Activated T-cell treated with anti-CD3 and anti-CD28 coated beads, Interleukin-2, amount 50 U/mL, for 1 hour (primary cell): Measurements from ENCODE around the gene KCNA2.
A peak's percentile ranks its signal among the peaks of the same experiment; 100 is the strongest.

Experiments used
- DNase-seq: peaks from one replicate; pipeline ENCODE4 v3.0.0-alpha.2; 2020

Gene KCNA2

DNA sequence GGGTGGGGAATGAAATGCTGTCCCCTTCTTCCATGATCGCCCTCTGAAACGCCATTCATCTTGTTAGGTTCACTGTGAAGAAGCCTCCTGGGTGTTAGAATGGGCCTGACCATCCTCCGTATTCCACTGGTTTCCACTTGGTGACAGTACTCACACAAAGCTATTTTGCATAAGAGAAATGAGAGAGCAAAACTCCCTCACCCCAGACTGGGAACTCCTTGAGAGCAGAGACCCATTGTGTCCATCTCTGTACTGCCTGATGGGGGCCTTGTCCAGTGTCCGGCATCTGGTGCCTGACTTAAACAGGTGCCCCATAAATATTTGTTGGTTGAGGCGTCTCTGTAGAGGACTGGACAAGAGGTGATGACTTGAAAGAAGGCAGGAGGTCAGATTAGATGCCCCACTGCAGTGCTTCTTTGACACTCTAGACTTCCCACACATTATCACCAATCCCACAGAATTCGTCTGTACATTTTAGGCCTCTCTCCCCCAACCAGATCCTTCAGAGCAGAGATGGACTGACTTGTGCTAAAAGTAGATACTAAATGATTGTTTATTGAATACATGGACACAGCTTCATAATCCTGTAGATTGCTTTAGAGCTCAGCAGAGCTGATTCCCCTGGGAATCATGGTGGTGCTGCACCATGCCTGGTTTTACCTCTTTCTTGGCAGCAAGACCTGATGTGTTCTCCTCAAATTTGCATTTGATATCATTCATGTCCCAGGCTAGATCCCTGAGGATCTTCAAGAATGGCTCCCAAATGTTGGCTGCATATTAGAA, 22.4 kb upstream of the KCNA2 start:
- no peak for DNase-seq

DNA sequence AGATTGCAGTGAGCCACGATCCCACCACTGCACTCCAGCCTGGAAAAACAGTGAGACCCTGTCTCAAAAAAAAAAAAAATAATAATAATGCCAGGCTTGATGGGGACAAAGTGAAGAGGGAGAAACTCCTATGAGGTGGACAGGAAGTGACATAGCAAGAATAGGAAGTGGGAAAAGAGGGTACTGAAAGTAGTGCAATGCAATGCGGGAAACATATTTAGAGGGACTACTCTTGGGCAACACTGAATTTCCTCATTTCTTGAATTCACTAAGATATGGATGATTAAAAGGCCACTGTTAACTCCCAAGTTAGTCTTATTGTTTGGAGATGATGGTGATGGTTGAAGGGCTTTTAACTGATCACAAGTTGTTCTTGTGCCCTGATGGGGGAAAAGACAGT, 21.6 kb upstream of the KCNA2 start:
- DNase-seq = no peak

DNA sequence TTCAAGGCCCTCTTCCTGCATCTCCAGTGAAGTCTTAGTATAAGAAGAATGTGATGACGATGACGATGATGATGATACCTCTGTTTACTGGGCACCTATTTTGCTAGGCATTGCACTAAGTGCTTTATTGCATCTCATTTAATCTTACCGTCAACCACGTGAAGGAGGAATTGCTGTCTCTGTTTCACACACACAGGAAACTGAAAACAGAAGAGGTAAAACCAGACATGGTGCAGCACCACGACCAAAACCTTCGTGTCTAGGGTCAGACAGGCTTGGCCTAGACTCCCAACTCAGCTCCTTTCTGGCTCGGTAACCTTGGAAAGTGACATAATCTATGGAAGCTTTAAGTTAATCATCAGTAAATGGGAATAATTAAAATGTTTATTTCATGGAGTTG, 20.7 kb upstream of the KCNA2 start:
- DNase-seq = no peak

DNA sequence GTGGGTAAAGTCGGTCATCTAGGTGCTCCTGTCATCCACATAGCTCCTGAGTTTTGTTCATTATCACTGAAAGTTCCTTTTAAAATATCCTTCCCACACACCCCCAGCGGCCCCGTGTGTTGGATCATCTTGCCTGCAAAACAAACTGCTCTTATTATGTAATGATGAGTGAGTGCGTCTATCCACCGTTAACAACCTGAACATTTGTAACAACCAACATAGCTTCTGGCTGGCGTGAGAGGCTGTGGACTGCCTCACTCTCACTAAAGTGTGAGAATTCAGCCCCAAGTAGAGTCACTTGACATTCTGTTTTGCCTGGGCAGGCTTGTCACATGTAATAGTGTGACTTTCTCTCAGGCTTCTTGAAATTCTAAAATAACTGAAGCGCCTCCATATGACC, 14.5 kb upstream of the KCNA2 start:
- DNase-seq = no peak

DNA sequence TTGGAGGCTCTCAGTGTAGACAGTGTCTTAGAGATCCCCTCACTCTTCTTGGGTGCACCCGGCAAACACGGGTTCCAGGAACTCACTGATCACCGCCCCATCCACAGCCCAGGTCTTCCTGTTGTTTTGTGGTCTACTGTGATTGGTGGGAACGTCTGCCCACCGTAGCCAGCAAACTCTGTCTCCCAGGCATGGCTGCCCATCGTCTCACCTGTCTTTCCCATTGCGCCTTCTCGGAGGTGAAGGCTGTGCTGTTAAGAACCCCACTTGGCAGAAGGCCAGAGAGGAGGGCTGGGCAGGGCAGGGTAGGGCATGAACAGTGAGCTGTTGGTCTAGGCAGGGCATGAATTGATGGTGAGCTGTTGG, 14.1 kb upstream of the KCNA2 start:
- DNase-seq = peak; percentile 41

DNA sequence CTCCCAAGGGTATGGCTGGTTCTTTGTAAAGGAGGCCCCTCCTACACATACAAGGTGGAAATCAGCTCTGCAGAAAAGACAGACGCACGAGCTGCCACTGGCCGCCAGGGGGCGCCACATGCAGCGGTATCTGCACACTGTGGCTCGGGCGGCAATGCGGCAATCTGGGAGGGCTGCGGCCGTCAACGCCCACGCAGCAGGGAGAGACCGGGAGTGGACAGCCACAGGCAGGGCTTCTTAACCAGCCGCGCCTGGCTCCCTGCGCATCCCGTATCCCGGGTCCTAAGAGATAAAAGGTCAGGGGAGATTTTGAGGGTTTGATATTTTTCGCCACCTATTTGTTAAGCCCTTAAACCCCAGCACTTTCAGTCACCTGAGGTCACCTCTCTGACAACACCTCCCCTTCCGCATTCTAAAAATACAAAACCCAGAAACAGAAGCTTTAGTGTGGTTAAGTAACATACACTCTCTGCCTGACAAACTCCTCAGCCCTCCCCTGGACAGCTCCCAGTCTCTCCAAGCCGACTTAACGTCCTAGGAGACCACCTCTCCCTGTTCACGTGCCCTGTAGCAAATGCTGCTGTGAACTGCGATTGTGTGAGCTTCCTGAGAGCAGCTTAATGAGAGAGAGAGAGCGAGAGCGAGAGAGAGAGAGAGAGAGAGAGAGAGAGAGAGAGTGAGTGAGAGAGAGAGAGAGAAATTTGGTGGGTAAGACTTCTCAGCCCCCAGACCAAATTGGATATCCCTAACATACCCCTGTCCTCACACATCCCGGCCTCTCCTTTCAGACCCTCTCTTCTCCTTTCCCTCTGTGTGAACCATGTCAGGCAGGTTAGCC, 13.5 kb upstream of the KCNA2 start:
- peak; percentile 91 for DNase-seq

DNA sequence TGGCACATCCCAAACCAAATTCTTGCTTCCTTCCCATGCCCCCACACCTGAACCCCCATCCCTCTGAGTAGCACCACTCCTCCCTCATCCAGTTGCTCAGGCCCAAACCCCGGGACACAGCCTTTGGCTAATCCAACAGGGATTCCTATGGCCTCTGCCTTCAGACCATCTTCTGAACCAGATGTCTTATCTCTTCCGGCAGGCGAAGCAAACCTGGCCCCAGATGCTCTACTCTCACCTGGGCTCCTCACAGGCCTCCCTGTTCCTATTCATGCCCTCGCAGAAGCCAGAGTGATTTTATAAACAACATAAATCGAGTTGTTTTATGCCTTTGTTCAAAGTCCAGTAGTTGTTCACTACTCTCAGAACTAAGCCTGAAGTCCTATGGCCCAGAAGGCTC, 12.5 kb upstream of the KCNA2 start:
- DNase-seq = no peak

DNA sequence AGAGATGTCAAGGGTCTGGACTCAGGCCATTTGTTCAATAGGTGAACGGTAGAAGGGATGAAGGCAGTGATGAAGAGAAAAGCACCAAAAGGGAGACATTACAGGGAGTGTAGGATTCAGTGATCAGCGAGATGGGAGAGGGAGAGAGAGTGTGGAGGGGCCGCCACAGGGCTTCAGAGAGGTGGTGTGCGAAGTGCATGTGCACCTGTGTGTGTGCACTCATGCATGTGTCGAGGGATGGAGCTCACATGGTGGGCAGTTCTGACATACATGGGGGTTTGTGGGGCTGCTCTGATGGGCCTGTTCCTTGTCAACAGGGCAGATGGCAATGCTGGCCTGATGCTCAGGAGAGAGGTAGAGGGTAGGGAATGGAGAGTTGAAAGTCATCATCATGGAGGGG, 11.4 kb upstream of the KCNA2 start:
- no peak for DNase-seq

DNA sequence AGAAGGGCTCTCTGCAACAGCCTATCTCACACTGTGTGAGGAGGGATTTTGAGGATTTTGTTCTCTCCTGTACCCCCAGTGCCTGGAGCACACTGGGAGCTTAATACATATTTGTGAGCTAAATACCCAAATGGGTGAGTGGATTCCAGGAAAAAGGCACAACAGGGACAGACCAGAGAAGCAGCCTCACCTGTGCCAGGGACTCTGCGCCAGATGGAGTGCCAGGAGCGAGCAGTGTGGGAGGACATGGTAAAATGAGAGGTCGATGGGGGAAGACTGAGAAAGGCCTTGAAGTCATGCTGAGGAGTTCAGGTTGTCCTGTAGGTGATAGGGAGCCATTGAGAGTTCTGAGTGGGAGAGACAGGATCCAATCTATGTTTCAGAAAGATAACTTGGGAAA, 11.0 kb upstream of the KCNA2 start:
- DNase-seq = no peak

DNA sequence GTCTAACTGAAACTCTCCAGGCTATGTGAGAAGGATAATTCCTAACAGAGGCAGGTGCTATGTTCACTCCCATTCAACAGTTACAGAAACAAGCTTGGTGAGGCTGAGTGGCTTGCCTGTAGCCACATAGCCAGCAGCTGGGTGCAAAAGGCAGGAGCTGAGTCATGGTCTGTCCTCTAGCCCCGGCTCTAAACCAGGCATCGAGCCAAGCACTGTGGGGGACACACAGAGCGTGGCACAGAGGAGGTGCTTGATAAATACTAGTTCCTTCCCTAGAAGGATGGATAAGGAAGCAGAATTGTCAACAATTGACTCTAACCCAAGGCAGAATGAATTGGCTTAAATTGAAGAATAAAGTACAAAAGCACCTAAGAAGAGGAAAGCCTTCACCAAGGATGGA, 10.4 kb upstream of the KCNA2 start:
- no peak for DNase-seq

DNA sequence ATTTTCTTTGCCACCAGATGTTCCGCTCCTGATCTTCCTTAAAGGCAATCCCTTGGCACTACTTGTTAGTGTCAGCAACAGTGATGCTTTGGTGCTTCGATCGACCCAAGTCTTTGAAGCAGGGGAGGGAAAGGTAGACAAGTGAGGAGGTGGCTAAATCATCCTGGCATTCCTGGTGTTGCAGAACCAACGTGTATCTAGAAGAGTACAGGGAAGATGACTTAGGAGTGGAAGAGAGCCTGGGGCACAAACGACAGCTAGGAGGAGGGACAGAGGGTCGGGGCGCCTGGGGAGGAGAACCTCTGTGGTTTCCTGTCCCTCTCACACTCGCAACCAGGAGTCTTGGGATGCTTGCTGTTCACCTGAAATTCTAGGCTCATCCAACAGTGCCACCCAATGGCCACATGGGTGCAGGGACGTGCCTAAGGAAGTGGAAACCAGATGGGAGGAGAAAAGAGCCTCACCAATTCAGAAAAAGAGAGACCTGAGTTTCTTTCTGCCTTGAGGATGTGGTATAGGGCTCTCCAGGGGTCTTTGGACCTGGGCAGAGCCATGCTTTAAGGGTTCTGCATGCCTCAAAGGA, 9.5 kb upstream of the KCNA2 start:
- peak; percentile 57 for DNase-seq

DNA sequence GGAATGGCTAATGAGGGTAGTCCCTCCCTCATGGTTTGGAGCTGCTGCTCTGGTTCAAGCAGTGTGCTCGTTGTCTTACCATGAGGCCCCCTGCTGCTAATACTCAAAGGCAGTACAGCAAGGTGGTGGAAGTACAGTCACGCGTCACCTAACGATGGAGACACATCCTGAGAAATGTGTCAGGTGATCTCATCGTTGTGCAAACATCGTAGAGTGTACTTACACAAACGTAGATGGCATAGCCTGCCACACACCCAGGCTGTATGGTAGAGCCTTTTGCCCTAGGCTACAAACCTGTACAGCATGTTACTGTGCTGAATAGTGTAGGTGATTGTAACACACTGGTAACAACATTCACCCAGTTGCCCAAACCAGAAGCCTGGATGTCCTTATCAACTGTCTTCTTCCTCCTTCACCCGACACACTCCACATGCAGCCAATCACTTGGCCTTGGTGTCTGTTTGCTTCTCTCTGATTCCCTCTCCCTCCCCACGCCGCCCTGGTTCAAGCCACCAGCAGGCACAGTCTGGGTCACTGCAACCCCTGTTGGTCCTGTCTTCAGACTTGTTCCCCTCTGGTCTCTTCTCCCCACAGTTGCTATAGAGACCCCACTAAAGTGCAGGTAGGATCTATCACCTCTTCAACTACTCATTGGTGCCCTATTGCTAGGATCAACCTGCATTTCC, 6.0 kb upstream of the KCNA2 start:
- DNase-seq = no peak

DNA sequence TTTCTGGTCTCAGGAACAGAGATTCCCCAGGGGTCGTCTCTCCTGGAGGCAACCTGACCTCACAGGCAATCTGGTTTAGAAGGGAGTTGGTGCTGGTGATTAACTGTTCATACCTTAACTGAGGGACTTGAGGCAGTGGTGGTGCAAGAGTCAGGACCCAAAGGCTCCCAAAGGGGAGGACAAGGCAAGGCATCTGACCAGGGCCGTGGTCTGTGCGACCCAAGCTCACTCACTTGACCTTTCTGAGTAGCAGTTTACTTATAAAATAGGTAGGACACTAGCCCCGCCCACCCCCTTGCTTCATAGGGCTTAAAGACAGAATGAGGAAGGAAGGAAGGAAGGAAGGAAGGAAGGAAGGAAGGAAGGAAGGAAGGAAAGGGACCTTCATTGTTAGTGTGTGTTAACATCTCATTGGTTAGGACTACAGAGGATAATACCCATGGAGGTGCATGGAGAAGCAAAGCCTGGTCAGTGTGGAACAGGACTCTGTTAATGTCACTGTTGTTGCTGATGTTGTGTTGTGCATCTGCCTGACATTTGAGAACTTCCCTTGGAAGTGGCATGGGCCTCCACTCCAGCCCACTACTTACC, 4.6 kb upstream of the KCNA2 start:
- DNase-seq = no peak

DNA sequence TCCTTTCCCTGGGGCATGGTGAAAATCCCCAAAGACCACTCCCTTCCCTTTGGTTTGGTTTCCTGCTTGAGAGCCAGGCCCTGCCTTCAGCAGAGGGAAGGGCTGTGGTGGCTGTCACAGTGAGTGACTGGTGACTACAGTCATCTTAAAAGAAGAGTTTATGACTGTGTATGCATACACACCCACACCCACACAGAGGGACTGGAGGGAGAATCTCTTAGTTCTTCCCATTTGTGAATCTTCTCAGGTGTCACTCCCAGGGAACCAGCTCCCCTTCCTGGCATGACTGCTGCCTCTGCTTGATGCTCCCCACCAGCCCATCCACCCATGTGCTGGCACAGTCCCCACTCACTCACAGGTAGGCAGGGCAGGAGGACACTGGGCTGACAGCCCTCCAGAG, 3.9 kb upstream of the KCNA2 start:
- no peak for DNase-seq

DNA sequence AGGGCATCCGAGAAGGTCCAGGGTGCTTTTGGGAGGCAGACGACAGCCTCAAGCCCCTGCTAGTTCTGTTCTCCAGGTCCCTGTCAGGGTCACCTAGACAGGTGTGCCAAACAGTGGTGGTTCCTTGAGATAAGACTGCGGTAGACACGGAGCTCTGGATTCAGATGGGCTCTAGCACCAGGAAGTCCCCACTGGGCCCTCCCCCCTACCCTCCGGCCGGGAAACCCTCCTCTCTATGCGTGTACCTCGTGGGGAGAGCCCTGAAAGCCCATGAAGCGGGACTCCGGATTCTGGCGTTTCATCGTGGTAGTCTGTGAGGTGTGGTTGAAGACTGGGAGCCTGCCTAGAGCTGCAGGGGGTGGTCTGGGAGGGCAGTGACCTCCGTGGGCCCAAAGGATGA, 2.1 kb upstream of the KCNA2 start:
- DNase-seq = no peak

DNA sequence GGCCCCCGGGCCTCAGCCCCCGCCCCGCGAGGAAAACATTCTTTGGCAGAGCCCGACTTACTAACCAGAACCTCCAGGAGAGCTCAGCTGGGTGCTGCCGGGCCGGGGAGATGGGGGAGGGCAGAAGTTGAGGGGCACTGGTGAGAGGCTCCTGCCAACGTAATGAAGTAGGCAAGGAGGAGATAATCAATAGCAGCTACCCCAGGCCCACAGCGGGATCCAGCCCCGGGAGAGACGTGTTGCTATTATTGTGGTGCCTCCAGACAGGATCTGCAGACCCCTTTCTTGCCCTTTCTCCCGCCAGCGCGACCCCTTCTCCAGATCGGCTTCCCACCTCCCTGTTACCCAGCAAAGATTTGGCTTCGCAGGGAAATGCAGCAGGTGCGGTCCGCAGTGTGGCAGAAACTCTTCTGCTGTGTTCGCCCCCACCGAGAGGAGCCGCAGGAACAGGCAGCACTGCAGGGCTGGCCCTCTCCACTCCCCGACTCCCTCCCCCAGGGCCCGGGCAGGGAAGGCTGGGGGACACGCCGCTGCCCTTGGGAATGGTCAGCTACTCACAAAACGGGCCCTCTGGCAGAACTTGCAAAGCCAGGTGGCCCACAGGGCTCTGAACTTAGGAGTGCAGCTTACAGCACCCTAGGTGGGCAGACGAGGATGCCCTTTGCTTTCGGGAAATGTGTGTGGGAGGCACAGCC, 1.5 kb upstream of the KCNA2 start:
- DNase-seq = no peak

DNA sequence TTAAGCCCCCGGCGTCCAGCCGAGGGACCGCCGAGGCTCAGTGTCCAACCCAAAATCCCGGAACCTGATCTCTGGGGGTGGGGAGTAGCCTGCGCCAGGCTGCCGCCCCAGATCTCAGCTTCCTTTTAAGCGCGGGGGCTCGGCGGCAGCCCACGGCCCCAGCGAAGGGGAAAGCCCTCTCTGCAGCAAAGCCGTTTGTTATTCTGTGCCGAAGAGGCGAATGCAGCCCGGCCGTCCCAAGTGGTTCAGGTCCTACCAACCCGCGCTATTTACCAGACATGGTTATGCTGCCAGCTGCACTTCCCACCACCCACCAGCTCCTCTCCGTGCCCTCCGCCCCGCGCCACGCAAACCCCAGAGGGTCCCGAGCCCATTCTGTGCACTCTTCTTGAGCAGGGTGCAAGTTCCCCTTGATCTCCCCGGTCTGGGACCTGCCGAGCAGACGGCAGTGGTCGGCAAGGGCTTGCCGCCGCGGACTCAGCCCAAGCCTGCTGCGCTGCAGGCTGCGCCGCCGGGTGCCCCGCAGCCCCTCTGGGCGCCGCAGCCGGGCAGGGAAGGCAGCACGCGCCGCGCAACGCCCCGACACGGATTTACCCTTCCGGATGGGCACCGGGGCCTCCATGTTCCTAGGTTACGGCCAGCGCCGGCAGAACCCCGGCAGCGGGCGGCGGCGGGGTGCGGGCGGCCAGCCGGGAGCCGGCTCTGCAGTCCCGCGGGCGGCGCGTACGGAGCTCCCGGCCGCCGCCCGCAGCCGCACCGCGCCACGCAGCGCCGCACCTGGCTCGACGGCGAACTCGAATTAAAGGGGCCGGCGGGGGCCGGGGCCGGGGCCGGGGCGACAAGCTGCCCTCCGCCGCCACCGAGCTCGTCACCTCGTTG, 738 bp upstream of the KCNA2 start:
- peak; percentile 42 for DNase-seq

DNA sequence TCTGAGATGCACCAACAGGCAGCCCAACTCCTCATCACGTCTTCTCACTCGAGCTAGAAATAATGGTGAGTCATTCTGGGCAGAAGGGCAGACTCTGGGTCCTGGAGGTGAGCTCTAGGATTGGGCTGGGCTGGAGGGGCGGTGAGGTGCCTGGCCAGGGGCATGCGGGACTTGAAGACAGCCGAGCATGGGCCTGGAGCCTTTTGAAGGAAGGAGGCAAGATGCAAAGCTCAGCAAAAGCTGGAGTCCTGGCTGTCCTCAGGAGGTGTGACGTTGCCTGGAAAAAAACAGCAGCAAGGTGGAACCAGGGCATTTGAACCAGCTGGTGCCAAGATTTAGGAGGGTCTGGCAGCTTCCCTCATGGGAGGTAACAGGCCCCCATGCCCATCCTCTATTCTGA, 712 bp downstream of the KCNA2 start:
- DNase-seq = no peak

DNA sequence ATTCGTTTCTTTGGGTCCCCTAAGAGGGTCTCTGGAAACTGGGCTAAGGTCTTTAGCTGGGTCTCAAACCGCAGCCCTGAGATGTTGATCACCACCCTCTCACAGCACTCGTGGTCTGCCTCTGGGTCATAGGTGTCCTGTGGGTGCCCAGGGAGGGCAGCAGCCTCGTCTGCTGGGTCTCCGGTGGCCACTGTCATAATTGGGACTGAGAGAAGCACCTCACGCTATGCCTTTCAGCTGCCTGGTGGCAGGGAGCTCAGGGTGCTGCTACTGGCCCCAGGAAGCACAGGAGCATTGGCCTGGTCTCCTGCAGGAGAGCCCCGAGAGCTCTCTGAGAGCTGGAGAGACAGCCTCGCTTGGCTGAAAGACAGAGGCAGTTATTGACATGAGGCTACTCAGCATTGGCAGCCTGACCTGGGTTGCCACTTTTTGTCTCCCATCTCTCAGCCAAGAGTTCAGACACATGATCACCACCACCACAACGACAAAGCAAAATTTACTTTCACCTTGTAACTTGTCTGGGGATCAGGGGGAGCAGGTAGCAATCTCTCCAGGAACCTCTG, 1.5 kb downstream of the KCNA2 start:
- no peak for DNase-seq

DNA sequence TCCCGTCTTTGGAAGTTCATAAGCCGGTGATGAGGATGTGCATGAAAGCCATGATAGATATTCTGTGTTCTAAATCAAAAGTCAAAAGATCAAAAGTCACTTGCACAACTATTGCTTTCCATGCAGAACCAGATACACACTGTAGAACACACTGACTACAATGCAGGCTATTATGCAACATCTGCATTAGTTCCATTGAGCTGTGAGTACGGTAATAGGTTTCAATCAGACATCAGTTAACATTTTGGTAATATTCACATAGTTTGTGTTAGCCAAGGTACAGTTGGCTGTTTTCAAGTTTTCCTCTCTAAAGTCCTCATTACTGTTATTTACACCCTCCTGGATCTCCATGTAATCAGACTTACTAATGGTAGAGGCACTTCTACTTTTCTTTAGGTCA, 3.1 kb downstream of the KCNA2 start:
- DNase-seq = no peak

DNA sequence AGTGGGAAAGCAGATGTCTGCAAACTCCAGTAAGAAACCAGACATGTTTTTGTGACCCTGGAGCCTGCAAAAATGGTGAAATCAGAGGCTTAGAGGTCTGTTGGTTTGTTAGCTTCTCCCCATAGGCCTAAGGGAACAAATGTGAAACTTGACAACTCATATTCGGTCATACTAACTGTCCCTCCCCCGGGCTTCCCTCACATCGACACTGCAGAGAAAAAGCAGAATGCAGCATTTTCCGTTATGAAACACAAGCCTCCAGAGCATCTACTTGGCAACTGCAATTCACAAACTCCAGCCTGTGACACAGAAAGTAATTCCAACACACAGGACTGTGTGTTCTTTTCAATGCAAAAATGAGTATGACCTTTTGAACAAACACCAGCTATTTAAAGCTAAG, 3.7 kb downstream of the KCNA2 start:
- no peak for DNase-seq
